ENCODE results near the gene EVX2. TPM values are rescaled to one million over a fixed set of nuclear protein-coding genes. Genes with fewer than 3 reads are reported as not detected.

Gene EVX2
- total RNA-seq, 1 donor = not detected

- no peak overlapping the region for H3K4me2 ChIP-seq (ENCODE audit: insufficient read depth, low read length)
- no peaks in the 10 kb centered on the region for H3K79me2 ChIP-seq (ENCODE audit: insufficient read depth, low read length)
- no peaks in the 10 kb centered on the region for H3K9me3 ChIP-seq (ENCODE audit: low read depth, low read length)
- H4K20me1 ChIP-seq (ENCODE audit: insufficient read depth, low read length) = no peaks in the 10 kb centered on the region
- H2AFZ ChIP-seq (ENCODE audit: low read length) = no peak overlapping the region
- no peak for TF ChIP-seq CTCF (IDR thresholded peaks at IDR 0.05; ENCODE audit: extremely low read depth, low read depth, low read length)
- H3K4me3 ChIP-seq (ENCODE audit: insufficient read depth, low read length) = no peak overlapping the region
- no peak for DNase-seq (ENCODE audit: insufficient read length, low spot score, missing footprints)
- H3K4me1 ChIP-seq (ENCODE audit: insufficient read depth, low read length) = no peaks in the 10 kb centered on the region
- no peaks in the 10 kb centered on the region for H3K36me3 ChIP-seq (ENCODE audit: insufficient read depth, low read length)
- no peak overlapping the region for H3K27ac ChIP-seq (ENCODE audit: low read depth, low read length)
- H3K27me3 ChIP-seq (ENCODE audit: insufficient read depth, low read length) = peaks cover 91% of the 10 kb centered on the region
These were observed 26.9 kb upstream of the EVX2 start for GRCh38 chr2:176110415-176111308.

GRCh38 chr2:176109946-176110345 is 26.2 kb upstream of the EVX2 start:
- Histone ChIP-seq H3K4me2 (ENCODE audit: insufficient read depth, low read length) (no peak overlapping the region), H3K4me1 (ENCODE audit: insufficient read depth, low read length) (no peaks in the 10 kb centered on the region), H3K27me3 (ENCODE audit: insufficient read depth, low read length) (peaks cover 91% of the 10 kb centered on the region), H2AFZ (ENCODE audit: low read length) (no peak overlapping the region), H3K9me3 (ENCODE audit: low read depth, low read length) (no peaks in the 10 kb centered on the region), H3K79me2 (ENCODE audit: insufficient read depth, low read length) (no peaks in the 10 kb centered on the region), H3K4me3 (ENCODE audit: insufficient read depth, low read length) (no peak overlapping the region), H3K27ac (ENCODE audit: low read depth, low read length) (no peak overlapping the region), H4K20me1 (ENCODE audit: insufficient read depth, low read length) (no peaks in the 10 kb centered on the region), H3K36me3 (ENCODE audit: insufficient read depth, low read length) (no peaks in the 10 kb centered on the region)
- no peak for TF ChIP-seq CTCF (IDR thresholded peaks at IDR 0.05; ENCODE audit: extremely low read depth, low read depth, low read length)
- no peak for DNase-seq (ENCODE audit: insufficient read length, low spot score, missing footprints)

- TF ChIP-seq CTCF (IDR thresholded peaks at IDR 0.05; ENCODE audit: extremely low read depth, low read depth, low read length) = no peak
- Histone ChIP-seq H3K4me1 (ENCODE audit: insufficient read depth, low read length) (no peaks in the 10 kb centered on the region), H2AFZ (ENCODE audit: low read length) (no peak overlapping the region), H3K79me2 (ENCODE audit: insufficient read depth, low read length) (no peaks in the 10 kb centered on the region), H4K20me1 (ENCODE audit: insufficient read depth, low read length) (no peaks in the 10 kb centered on the region), H3K4me3 (ENCODE audit: insufficient read depth, low read length) (no peak overlapping the region), H3K36me3 (ENCODE audit: insufficient read depth, low read length) (no peaks in the 10 kb centered on the region), H3K27ac (ENCODE audit: low read depth, low read length) (no peak overlapping the region), H3K27me3 (ENCODE audit: insufficient read depth, low read length) (peaks cover 91% of the 10 kb centered on the region), H3K9me3 (ENCODE audit: low read depth, low read length) (no peaks in the 10 kb centered on the region), H3K4me2 (ENCODE audit: insufficient read depth, low read length) (no peak overlapping the region)
- peak; percentile 80 for DNase-seq (ENCODE audit: insufficient read length, low spot score, missing footprints)
These were observed 25.6 kb upstream of the EVX2 start for GRCh38 chr2:176109192-176109901.

- no peak for TF ChIP-seq CTCF (IDR thresholded peaks at IDR 0.05; ENCODE audit: extremely low read depth, low read depth, low read length)
- Histone ChIP-seq H3K4me2 (ENCODE audit: insufficient read depth, low read length) (no peak overlapping the region), H3K4me1 (ENCODE audit: insufficient read depth, low read length) (peaks cover 3% of the 10 kb centered on the region), H3K79me2 (ENCODE audit: insufficient read depth, low read length) (no peaks in the 10 kb centered on the region), H3K36me3 (ENCODE audit: insufficient read depth, low read length) (no peaks in the 10 kb centered on the region), H3K27me3 (ENCODE audit: insufficient read depth, low read length) (peaks cover 91% of the 10 kb centered on the region), H4K20me1 (ENCODE audit: insufficient read depth, low read length) (no peaks in the 10 kb centered on the region), H2AFZ (ENCODE audit: low read length) (no peak overlapping the region), H3K4me3 (ENCODE audit: insufficient read depth, low read length) (no peak overlapping the region), H3K27ac (ENCODE audit: low read depth, low read length) (no peak overlapping the region), H3K9me3 (ENCODE audit: low read depth, low read length) (no peaks in the 10 kb centered on the region)
- no peak for DNase-seq (ENCODE audit: insufficient read length, low spot score, missing footprints)
These were observed 24.0 kb upstream of the EVX2 start for GRCh38 chr2:176107731-176108181.

All from osteoblast (primary cell).